ENCODE data around the gene VAV1.

DNA sequence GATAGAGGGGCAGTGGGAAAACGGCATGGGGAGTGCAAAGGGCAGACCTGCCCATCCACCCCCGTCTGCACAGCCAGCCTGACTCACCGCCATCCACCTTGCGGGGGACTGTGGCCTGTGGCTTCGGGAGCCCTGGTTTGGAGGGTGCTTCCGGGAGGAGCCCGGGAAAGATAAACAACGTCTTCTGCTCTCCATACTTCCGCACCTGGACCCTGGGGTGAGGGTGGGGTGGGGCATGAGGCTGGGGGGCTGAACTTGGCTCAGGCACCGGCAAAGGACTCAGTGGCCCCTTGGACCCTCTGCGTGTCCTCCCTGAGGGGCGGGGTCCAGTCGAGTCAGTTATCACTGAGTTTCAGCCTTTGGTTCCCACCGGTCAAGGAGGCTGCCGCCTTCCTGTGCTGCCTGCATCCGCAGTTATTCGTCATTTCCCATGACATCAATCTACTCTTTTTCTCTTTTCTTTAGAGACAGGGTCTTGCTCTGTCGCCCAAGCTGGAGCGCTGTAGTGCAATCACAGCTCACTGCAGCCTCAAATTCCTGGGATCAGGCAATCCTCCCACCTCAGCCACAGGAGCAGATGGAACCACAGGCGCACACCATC, 38.3 kb upstream of the VAV1 start:
- TF ChIP-seq, protein P1, sequence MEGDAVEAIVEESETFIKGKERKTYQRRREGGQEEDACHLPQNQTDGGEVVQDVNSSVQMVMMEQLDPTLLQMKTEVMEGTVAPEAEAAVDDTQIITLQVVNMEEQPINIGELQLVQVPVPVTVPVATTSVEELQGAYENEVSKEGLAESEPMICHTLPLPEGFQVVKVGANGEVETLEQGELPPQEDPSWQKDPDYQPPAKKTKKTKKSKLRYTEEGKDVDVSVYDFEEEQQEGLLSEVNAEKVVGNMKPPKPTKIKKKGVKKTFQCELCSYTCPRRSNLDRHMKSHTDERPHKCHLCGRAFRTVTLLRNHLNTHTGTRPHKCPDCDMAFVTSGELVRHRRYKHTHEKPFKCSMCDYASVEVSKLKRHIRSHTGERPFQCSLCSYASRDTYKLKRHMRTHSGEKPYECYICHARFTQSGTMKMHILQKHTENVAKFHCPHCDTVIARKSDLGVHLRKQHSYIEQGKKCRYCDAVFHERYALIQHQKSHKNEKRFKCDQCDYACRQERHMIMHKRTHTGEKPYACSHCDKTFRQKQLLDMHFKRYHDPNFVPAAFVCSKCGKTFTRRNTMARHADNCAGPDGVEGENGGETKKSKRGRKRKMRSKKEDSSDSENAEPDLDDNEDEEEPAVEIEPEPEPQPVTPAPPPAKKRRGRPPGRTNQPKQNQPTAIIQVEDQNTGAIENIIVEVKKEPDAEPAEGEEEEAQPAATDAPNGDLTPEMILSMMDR (conservative IDR thresholded peaks at IDR 0.05) = no peak
- TF ChIP-seq EZH2 (IDR thresholded peaks at IDR 0.05; ENCODE audit: low read depth) = no peak
